Left ventricle myocardium inferior (tissue), 1 donor: ENCODE data around the gene ADAMTS12. TPM values are rescaled to one million over a fixed set of nuclear protein-coding genes. Genes with fewer than 3 reads are reported as not detected.

Experiments
- DNase-seq: peaks from one replicate; pipeline ENCODE4 v3.0.0-alpha.2; 2020
- H3K27ac ChIP-seq: fragments of 200-600 bp; replicated peaks from 2 replicates; pipeline ENCODE4 v1.8.0; 2021
- H3K27me3 ChIP-seq: fragments of 200-600 bp; 2 replicates; pipeline ENCODE4 v1.8.0; 2021; ENCODE audit warnings: low read depth
- H3K36me3 ChIP-seq: fragments of 200-600 bp; 2 replicates; pipeline ENCODE4 v1.8.0; 2021
- H3K4me1 ChIP-seq: fragments of 200-600 bp; 2 replicates; pipeline ENCODE4 v1.8.0; 2021
- H3K4me3 ChIP-seq: fragments of 200-600 bp; 2 replicates; pipeline ENCODE4 v1.8.0; 2021; ENCODE audit warnings: mild to moderate bottlenecking, moderate library complexity
- H3K9me3 ChIP-seq: fragments of 200-600 bp; replicated peaks from 2 replicates; pipeline ENCODE4 v1.8.0; 2021
- CTCF ChIP-seq: fragments of 200-600 bp; IDR thresholded peaks from 2 replicates; pipeline ENCODE4 v1.8.0; 2021; ENCODE audit warnings: antibody characterized with exemption, mild to moderate bottlenecking, borderline replicate concordance
- intact Hi-C: fragments of 100-400 bp; cut with micrococcal nuclease; formaldehyde crosslinking; loops from one replicate; pipeline ENCODE4 v1.11.0; 2022
- total RNA-seq: library from RNA; stranded (reverse); fragmentation: NEBNext Ultra II Directional; extraction: Animal tissue kit (Norgen Biotek cat#: 25700); gene quantifications from one replicate; pipeline ENCODE4 v1.2.1, GENCODE V29; 2021
- donor health status: DM: no; HTN: yes; CAD: no; lungs with severe emphysema.

Gene ADAMTS12
- total RNA-seq, 1 donor from 2014 or later = 0.85 TPM

- intact Hi-C loops = no loop called here
- Histone ChIP-seq H3K36me3 (no peaks in the 10 kb centered on the region), H3K27me3 (peaks cover 86% of the 10 kb centered on the region), H3K27ac (no peak overlapping the region), H3K9me3 (no peaks in the 10 kb centered on the region), H3K4me1 (peaks cover 20% of the 10 kb centered on the region), H3K4me3 (peak overlapping the region; percentile 61)
- no peak for DNase-seq
- no peak for TF ChIP-seq CTCF
These were observed 46.1 kb upstream of the ADAMTS12 start for GRCh38 chr5:33937707-33938506.

- Histone ChIP-seq H3K27ac (no peak overlapping the region), H3K9me3 (no peaks in the 10 kb centered on the region), H3K27me3 (peaks cover 81% of the 10 kb centered on the region), H3K4me3 (peak overlapping the region; percentile 61), H3K36me3 (no peaks in the 10 kb centered on the region), H3K4me1 (peaks cover 20% of the 10 kb centered on the region)
- intact Hi-C loops = no loop called here
- TF ChIP-seq CTCF = no peak
- DNase-seq = no peak
These were observed 45.4 kb upstream of the ADAMTS12 start for GRCh38 chr5:33937017-33937706.

- intact Hi-C loops = no loop called here
These were observed 44.7 kb upstream of the ADAMTS12 start, which contains the start of gene RXFP3 for GRCh38 chr5:33936381-33937016. Gene RXFP3, plus strand, starts transcription at chr5:33936386. Its CDS starts 355 bp downstream, at chr5:33936741.

GRCh38 chr5:33936004-33936380, 44.2 kb upstream of the ADAMTS12 start:
- intact Hi-C loops = no loop called here
- peak; percentile 51 for DNase-seq
- Histone ChIP-seq H3K4me1 (peaks cover 20% of the 10 kb centered on the region), H3K36me3 (no peaks in the 10 kb centered on the region), H3K4me3 (peak overlapping the region; percentile 61), H3K27ac (no peak overlapping the region), H3K27me3 (peaks cover 81% of the 10 kb centered on the region), H3K9me3 (no peaks in the 10 kb centered on the region)
- peak; percentile 46 for TF ChIP-seq CTCF

More at GRCh38 chr5:33936381-33937016, 44.7 kb upstream of the ADAMTS12 start, which contains the start of gene RXFP3:
- H3K36me3 ChIP-seq = no peaks in the 10 kb centered on the region
- peaks cover 81% of the 10 kb centered on the region for H3K27me3 ChIP-seq
- H3K4me3 ChIP-seq = peak within 1 kb of the TSS; percentile 61
- no peaks in the 10 kb centered on the region for H3K9me3 ChIP-seq
- TF ChIP-seq CTCF = no peak
- H3K4me1 ChIP-seq = peaks cover 20% of the 10 kb centered on the region
- no peak within 1 kb of the TSS for H3K27ac ChIP-seq
- no peak for DNase-seq

GRCh38 chr5:33934176-33934575, 42.4 kb upstream of the ADAMTS12 start:
- Histone ChIP-seq H3K27ac (no peak overlapping the region), H3K9me3 (no peaks in the 10 kb centered on the region), H3K4me1 (peaks cover 20% of the 10 kb centered on the region), H3K36me3 (no peaks in the 10 kb centered on the region), H3K4me3 (no peak overlapping the region), H3K27me3 (peaks cover 65% of the 10 kb centered on the region)
- no peak for TF ChIP-seq CTCF
- DNase-seq = no peak
- intact Hi-C loops = no loop called here
